GM12872 (cell line): ENCODE measurements around the gene NCAM1.

ENCODE experiments used
- CTCF ChIP-seq: IDR thresholded peaks from 3 replicates; pipeline ENCODE4 v1.5.1; 2011; ENCODE audit warnings: low read depth, mild to moderate bottlenecking, low read length, moderate library complexity; ENCODE audit not compliant: insufficient read depth

The NCAM1 gene

GRCh38 chr11:113295993-113296392 lies 334.8 kb downstream of the NCAM1 start:
- no peak for TF ChIP-seq CTCF

DNA sequence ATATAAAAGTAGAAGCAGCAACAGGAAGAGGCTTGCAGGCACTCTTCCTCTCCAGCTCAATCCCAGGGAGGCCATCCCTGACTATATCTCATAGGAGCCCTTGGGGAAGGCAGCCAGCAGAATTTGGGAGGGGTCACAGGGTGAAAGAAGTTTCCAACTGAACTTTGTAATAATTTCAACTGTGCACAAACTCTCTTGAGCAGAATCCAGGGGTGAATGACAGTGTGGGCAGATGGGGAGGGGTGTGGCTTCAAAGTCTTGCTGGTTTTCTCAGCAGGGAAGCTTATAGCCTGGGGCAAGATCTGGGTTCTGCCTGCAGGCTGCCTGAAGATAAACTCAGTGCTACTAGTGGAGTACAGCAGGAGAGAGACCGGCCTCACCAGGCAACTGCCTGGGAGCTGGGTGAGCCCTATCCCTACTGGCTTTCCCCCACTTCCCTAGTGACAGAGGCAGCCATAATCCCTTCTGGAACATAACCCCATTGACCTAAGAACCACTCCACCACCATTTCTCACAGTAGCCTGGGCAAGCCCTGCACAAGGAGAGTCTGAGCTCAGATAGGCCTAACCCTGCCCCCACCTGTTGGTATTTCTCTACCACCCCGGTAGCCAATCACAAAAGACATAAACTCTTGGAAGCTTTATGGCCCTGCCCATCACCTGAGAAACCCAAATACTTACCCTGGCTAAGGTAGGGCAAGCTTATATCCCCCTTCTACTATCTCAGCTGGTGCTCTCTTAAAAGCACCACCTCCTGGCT lies 335.4 kb downstream of the NCAM1 start:
- TF ChIP-seq CTCF: no peak

- TF ChIP-seq CTCF: no peak
These were observed 343.7 kb downstream of the NCAM1 start for GRCh38 chr11:113304916-113305315.

DNA sequence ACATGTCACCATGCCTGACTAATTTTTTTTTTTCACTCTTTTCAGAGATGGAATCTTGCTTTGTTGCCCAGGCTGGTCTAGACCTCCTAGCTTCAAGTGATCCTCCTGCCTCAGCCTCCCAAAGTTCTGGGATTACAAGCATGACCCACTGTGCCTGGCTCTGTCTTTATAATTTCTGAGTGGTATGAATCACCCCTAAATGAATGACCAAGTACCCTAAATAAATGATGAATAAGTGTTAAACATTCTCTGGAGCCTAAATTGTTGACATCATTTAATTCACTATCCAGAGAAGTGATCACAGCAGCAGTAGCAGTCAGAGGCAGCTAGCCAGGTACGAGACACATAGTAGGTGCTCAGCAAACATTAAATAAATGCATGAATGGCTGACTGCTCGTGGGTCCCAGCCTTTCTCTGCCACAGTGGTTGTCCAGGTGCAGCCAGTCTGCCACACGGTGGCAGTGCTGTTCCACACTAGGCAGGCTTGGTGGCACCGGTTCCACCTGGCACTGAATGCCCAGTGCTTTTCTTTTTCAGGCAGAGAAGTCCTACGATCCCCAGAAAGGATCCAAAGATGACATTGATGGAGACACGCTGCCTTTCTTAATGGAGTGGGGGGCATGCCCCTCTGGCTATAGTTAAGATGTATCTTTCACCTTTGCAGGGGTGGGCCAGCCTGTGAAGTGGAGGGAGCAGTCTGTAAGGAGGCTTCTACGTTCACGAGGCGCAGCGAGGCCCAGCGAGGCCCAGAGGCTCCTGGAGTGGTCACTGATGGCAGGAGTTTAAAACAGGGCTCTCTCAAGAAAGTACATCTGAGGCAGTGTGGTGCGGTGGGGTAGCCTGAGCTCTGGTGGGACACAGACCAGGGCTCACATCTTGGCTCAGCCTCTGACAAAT lies 344.5 kb downstream of the NCAM1 start:
- peak; percentile 96 for TF ChIP-seq CTCF

GRCh38 chr11:113308601-113309000 lies 347.4 kb downstream of the NCAM1 start:
- TF ChIP-seq CTCF: no peak

GRCh38 chr11:113311536-113311935 lies 350.3 kb downstream of the NCAM1 start:
- no peak for TF ChIP-seq CTCF

DNA sequence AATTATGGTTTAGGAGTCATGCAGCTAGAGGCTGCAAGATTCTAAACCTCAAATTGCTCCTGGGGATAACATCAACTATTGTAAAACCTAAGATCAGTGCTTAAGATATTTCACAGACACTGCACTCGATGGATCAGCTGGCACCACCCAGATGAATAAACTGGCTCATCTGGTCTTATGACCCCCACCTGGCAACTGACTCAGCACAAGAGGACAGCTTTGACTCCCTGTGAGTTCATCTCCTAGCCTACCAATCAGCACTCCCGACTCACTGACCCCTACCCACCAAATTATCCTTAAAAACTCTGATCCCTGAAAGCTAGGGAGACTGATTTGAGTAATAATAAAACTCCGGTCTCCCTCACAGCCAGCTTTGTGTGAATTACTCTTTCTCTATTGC lies 352.4 kb downstream of the NCAM1 start:
- no peak for TF ChIP-seq CTCF
